ENCODE data around the gene USP15. TPM values are rescaled to one million over a fixed set of nuclear protein-coding genes. Genes with fewer than 3 reads are reported as not detected.

Gene USP15
- total RNA-seq, 3 donors from 2014 or later (not counting 1 experiment from before 2014, with no cell fraction given): 188 to 251 (median 197) TPM

- WGBS (ENCODE audit: insufficient coverage): 20% methylated on average over 1 of the region's 1 CpG
- H3K4me1 ChIP-seq (ENCODE audit: control insufficient read depth, insufficient read depth, low read length): peaks cover 9% of the 10 kb centered on the region
- H3K36me3 ChIP-seq (ENCODE audit: control insufficient read depth, insufficient read depth, low read length): no peaks in the 10 kb centered on the region
- no peak for ATAC-seq
- DNase-seq: no peak
- Mint-ChIP-seq H3K36me3 (no peaks in the 10 kb centered on the region), H3K27ac (peak overlapping the region; percentile 50 to 65), H3K4me1 (peaks cover 82 to 87% of the 10 kb centered on the region in 2 donors), H3K9me3 (no peaks in the 10 kb centered on the region), H3K27me3 (ENCODE audit: low read depth in 2 of 2) (no peaks in the 10 kb centered on the region), H3K4me3 (peak overlapping the region; percentile 14)
- no peak overlapping the region for H3K27ac ChIP-seq (ENCODE audit: low read length)
- H3K4me3 ChIP-seq (ENCODE audit: low read length): no peak overlapping the region
- intact Hi-C loops (cut with micrococcal nuclease): no loop called here
- no peaks in the 10 kb centered on the region for H3K27me3 ChIP-seq (ENCODE audit: control insufficient read depth, insufficient read depth, low read length)
- TF ChIP-seq, protein P1, sequence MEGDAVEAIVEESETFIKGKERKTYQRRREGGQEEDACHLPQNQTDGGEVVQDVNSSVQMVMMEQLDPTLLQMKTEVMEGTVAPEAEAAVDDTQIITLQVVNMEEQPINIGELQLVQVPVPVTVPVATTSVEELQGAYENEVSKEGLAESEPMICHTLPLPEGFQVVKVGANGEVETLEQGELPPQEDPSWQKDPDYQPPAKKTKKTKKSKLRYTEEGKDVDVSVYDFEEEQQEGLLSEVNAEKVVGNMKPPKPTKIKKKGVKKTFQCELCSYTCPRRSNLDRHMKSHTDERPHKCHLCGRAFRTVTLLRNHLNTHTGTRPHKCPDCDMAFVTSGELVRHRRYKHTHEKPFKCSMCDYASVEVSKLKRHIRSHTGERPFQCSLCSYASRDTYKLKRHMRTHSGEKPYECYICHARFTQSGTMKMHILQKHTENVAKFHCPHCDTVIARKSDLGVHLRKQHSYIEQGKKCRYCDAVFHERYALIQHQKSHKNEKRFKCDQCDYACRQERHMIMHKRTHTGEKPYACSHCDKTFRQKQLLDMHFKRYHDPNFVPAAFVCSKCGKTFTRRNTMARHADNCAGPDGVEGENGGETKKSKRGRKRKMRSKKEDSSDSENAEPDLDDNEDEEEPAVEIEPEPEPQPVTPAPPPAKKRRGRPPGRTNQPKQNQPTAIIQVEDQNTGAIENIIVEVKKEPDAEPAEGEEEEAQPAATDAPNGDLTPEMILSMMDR (IDR thresholded peaks at IDR 0.05): no peak
- no peaks in the 10 kb centered on the region for H3K9me3 ChIP-seq (ENCODE audit: control insufficient read depth, insufficient read depth, low read length)
These were observed 10.2 kb downstream of the USP15 start for GRCh38 chr12:62270384-62270783.

- no peak overlapping the region for H3K4me3 ChIP-seq (ENCODE audit: low read length)
- Mint-ChIP-seq H3K4me3 (peak overlapping the region; percentile 14), H3K9me3 (no peaks in the 10 kb centered on the region), H3K4me1 (peaks cover 82 to 87% of the 10 kb centered on the region in 2 donors), H3K27ac (peak overlapping the region; percentile 50 to 65), H3K27me3 (ENCODE audit: low read depth in 2 of 2) (no peaks in the 10 kb centered on the region), H3K36me3 (no peaks in the 10 kb centered on the region)
- no peaks in the 10 kb centered on the region for H3K36me3 ChIP-seq (ENCODE audit: control insufficient read depth, insufficient read depth, low read length)
- WGBS (ENCODE audit: insufficient coverage): no CpG with 5 or more reads among the region's 4 CpGs
- H3K4me1 ChIP-seq (ENCODE audit: control insufficient read depth, insufficient read depth, low read length): peaks cover 5% of the 10 kb centered on the region
- no peak overlapping the region for H3K27ac ChIP-seq (ENCODE audit: low read length)
- ATAC-seq: no peak
- TF ChIP-seq, protein P1 (IDR thresholded peaks at IDR 0.05): no peak
- H3K9me3 ChIP-seq (ENCODE audit: control insufficient read depth, insufficient read depth, low read length): no peaks in the 10 kb centered on the region
- no peaks in the 10 kb centered on the region for H3K27me3 ChIP-seq (ENCODE audit: control insufficient read depth, insufficient read depth, low read length)
- no peak for DNase-seq
- intact Hi-C loops (cut with micrococcal nuclease): no loop called here
These were observed 10.7 kb downstream of the USP15 start for GRCh38 chr12:62270872-62271271.

- peaks cover 5% of the 10 kb centered on the region for H3K4me1 ChIP-seq (ENCODE audit: control insufficient read depth, insufficient read depth, low read length)
- H3K27ac ChIP-seq (ENCODE audit: low read length): no peak overlapping the region
- intact Hi-C loops (cut with micrococcal nuclease): no loop called here
These were observed 12.8 kb downstream of the USP15 start for GRCh38 chr12:62272936-62273552.

More at GRCh38 chr12:62272936-62273552, 12.8 kb downstream of the USP15 start:
- no peaks in the 10 kb centered on the region for H3K36me3 Mint-ChIP-seq
- peak overlapping the region; percentile 12 to 41 for H3K27ac Mint-ChIP-seq
- TF ChIP-seq, protein P1 (IDR thresholded peaks at IDR 0.05): no peak
- no peaks in the 10 kb centered on the region for H3K9me3 Mint-ChIP-seq
- Histone ChIP-seq H3K9me3 (ENCODE audit: control insufficient read depth, insufficient read depth, low read length) (no peaks in the 10 kb centered on the region), H3K36me3 (ENCODE audit: control insufficient read depth, insufficient read depth, low read length) (no peaks in the 10 kb centered on the region), H3K27me3 (ENCODE audit: control insufficient read depth, insufficient read depth, low read length) (no peaks in the 10 kb centered on the region), H3K4me3 (ENCODE audit: low read length) (no peak overlapping the region)
- H3K4me1 Mint-ChIP-seq: peaks cover 69 to 73% of the 10 kb centered on the region in 2 donors
- ATAC-seq (no peak), DNase-seq (no peak)
- H3K27me3 Mint-ChIP-seq (ENCODE audit: low read depth in 2 of 2): no peaks in the 10 kb centered on the region
- H3K4me3 Mint-ChIP-seq: no peak overlapping the region
- 82% methylated on average over 3 of the region's 3 CpGs for WGBS (ENCODE audit: insufficient coverage)
